Measurements from ENCODE around the gene ZNF674.
"Not testable (repeated sequence)": the region's sequence is repeated elsewhere in the genome, so short reads cannot be mapped to it uniquely, and the experiment has no call there.

Gene ZNF674

DNA sequence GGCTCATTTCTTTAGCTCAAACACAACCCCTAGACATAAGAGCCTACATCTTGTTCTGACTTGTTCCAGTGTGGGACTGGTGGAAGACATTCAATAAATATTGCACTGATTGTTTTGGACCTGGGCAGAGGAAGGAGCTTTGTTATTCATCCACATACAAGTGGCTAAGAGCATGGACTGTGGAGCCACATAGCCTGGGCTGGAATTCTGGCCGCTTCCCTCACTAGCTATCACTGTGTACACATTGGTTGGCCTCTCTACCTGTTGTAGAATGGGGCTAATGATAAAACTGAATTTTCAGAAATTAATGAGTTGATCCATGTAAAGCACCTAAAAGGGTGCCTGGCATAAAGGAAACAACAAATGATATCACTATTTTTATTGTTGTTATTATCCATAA is 80.0 kb downstream of the ZNF674 start:
- H3K4me3 ChIP-seq (ENCODE audit: control insufficient read depth, low read depth, low read length) = no peak overlapping the region
- TF ChIP-seq, protein P1, sequence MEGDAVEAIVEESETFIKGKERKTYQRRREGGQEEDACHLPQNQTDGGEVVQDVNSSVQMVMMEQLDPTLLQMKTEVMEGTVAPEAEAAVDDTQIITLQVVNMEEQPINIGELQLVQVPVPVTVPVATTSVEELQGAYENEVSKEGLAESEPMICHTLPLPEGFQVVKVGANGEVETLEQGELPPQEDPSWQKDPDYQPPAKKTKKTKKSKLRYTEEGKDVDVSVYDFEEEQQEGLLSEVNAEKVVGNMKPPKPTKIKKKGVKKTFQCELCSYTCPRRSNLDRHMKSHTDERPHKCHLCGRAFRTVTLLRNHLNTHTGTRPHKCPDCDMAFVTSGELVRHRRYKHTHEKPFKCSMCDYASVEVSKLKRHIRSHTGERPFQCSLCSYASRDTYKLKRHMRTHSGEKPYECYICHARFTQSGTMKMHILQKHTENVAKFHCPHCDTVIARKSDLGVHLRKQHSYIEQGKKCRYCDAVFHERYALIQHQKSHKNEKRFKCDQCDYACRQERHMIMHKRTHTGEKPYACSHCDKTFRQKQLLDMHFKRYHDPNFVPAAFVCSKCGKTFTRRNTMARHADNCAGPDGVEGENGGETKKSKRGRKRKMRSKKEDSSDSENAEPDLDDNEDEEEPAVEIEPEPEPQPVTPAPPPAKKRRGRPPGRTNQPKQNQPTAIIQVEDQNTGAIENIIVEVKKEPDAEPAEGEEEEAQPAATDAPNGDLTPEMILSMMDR (conservative IDR thresholded peaks at IDR 0.05; ENCODE audit: control insufficient read depth, insufficient read depth, low read depth, low read length) = no peak
- DNase-seq (ENCODE audit: low read depth) = no peak

DNA sequence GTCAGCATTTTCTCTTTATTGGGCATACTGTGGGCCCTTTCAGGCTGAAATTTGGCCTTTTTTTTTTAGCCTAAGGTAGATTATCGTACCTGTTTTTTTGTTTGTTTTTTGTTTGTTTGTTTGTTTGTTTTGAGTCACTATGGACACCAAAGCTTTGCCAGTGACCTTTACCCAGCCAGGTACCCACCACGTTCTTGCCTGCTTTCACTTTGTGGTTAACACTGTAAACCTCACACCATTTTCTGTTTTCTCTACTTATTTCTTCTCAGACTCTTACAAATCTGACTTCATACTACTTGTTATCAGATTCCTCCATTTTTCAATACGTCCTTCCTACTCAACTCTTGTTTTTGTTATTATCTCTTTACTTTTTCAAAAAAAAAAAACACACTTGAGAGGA is 81.5 kb downstream of the ZNF674 start:
- no peak overlapping the region for H3K4me3 ChIP-seq (ENCODE audit: control insufficient read depth, low read depth, low read length)
- TF ChIP-seq, protein P1 (conservative IDR thresholded peaks at IDR 0.05; ENCODE audit: control insufficient read depth, insufficient read depth, low read depth, low read length) = no peak
- DNase-seq (ENCODE audit: low read depth) = no peak

DNA sequence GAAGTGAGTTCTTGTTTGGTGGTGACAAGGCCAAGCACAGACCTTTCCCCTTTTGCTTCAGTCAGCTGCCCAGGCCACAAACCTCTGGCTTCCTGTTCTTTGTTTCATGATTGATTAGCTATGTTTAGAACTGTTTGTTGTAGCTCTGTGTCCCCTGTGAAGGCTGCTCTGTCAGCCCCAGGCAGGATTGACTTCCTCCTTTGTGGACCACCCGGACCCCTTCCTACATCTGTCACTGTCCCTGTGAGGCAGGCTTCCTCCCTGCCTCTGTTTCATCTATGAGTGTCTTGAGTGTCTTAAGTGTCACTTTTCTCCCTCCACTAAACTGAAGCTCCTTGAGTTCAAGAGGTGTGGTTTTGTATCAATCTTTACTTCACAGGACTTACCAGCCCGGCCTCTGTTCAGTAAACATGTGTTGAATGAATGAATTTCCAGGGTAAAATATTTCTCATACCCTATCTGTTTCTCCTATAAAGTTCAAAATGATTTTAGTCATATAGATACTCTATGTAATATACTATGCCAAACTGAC is 83.5 kb downstream of the ZNF674 start:
- TF ChIP-seq, protein P1 (conservative IDR thresholded peaks at IDR 0.05; ENCODE audit: control insufficient read depth, insufficient read depth, low read depth, low read length) = no peak
- no peak for DNase-seq (ENCODE audit: low read depth)
- no peak overlapping the region for H3K4me3 ChIP-seq (ENCODE audit: control insufficient read depth, low read depth, low read length)

DNA sequence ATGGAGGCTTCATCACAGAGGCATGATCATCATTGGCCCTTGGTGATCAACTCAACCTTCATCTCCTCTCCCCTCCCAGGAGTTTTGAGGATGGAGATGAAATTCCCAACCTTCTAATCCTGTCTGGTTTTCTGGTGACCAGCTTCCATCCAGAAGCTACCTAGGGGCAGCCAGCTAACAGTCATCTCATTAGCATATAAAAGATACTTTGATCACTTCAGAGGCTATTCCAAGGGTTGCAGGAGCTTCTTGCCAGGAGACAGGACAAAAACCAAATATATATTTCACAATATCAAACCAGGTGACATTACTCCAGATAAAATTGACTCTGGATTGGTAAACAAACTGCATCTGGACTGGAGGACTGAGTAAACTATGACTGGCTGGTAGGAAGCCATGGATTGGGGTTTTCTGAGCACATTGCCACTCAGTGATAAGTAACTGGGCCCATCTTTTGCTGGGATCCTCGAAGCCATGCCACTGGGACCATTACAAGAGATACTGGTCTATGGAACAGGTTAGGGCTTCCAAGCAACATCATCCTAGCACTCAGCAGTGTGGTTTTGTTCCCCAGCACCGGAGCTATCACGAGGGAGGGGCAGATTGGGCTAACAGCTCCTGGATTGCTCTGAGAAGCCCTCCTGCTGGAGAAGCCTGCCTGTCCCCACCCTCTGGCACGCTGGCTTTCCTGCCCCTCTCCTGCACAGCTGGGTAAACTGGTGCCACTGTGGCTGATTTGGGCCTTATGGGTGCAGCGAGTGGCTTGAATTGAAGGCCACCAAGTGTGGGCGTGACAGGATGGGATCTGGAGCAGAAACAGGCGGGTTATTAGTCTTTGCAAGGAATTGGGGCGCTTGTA is 84.2 kb downstream of the ZNF674 start:
- DNase-seq (ENCODE audit: low read depth); H3K4me3 ChIP-seq (ENCODE audit: control insufficient read depth, low read depth, low read length): not testable (repeated sequence)

DNA sequence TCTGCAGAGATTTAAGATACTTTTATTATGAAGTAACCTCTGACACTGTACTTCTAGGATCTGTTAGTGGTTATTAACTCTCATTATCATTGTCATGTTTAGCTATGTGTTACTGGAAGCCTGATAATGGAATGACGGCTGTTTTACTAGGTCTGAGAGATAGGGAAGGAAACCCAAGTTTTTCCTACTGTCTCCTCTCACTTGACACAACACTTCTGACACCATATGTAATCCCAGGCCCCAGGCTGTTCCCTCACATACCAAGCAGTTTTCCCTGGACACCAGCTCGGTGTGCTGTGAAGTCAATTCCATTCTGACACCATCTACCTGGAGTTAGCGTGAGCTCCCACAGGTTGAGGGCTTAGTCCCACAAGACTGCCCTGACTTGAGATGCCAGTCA is 85.6 kb downstream of the ZNF674 start:
- H3K4me3 ChIP-seq (ENCODE audit: control insufficient read depth, low read depth, low read length) = no peak overlapping the region
- TF ChIP-seq, protein P1 (conservative IDR thresholded peaks at IDR 0.05; ENCODE audit: control insufficient read depth, insufficient read depth, low read depth, low read length) = no peak
- no peak for DNase-seq (ENCODE audit: low read depth)

DNA sequence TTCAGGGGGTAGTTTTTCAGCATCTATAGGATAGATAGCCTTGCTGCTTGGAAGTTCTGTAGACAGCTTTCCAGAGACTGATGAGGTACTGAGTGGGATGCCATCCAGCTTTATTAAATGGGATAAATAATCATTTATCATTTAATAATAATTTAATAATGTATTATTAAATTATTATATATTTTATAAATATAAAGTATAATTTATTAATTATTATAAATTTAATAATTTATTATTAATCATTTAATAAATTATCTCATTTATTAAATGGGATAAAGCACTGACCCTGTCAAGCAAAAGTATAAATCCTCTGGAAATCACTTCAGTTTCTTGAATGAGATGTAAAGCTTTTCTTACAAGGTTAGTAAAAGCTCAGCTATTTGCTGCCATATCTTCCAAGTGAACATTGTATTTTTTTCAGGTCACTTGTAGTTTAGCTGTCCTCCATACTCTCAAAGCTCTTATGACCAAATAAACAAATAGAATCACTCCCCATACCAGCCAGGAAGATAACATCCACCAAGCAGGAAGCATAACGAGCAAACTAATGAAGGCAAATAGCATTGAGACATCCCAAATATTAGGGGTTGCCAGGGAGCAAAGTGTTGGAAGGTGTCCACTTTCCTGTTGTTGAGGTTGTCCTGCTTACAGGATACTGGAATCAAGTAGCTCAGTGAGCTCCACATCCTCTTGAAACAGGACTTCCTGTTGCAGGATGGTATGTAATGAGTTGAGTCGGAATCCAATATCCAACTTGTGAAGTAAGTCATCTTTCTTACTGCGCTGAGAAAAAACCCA is 88.9 kb downstream of the ZNF674 start:
- no peak for DNase-seq (ENCODE audit: low read depth)
- H3K4me3 ChIP-seq (ENCODE audit: control insufficient read depth, low read depth, low read length) = no peak overlapping the region
- TF ChIP-seq, protein P1 (conservative IDR thresholded peaks at IDR 0.05; ENCODE audit: control insufficient read depth, insufficient read depth, low read depth, low read length) = no peak
